Effector CD8-positive, alpha-beta T cell (primary cell): ENCODE results near the gene ATP13A1.

Experiments
- DNase-seq: peaks from one replicate; lab custom pipeline; 2025; lab: John Stamatoyannopoulos, UW

ATP13A1 gene

DNA sequence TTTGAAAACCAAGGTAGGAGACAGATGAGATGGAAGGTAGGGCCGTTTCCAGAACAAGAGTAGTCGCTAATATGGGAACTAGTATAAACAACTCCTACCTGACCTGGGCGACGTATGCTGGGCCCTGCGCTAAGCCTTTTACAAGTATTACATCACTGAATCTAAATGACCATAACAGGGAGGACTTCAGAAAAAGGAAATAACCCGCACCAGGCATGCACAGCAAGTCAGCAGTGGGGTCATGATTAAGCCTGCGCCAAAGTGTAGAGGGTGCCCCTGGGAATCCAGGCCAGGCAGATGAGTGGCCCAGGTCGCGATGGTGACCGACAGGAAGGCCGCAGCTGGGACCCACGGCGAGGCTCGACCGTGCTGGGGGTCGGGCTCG lies 613 bp downstream of the ATP13A1 start:
- DNase-seq: no peak

DNA sequence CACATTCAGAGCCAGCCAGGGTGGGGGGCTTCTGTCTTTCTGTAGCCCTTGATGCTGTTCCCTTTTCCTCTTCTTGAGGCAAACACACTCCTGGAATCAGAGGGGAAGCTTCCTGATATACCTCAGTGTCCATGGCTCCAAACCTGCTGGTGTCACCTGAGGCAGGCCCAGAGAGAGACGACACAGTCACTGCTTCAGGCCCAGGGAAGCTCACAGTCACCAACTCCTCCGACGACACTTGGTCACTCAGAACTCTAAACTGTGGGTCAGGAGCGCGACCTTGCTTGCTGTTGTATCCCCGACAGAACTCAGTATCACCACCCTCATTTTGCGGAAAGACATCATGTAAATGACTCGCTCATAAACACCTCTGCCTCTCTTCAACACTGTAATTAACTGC lies 1.1 kb downstream of the ATP13A1 start:
- no peak for DNase-seq

DNA sequence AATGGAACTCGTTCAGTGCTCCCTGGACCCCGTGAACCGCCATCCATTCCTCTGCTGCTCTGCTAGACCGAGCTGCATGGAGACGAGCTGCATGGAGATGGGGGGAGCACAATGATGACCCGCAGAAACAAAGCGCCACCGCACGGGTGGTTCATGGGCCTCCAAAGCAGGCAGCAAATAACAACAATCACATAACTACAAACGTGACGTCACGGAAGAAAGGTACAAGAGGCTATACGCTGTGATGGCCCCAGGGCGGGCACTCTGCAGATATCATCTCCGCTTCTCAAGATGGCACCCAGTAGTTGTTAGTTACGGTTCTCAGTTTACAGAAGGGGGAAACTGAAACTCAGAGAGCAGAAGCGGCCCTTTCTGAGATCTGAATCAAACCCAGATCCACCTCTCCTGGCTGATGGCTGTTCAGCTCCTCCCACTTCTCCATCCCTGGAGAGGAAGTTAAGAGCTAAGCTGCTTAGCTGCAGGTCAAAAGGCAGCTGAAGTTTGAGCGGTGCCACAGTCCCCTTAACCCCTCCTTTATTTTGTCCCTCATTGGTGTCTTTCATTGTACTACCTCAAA lies 1.7 kb downstream of the ATP13A1 start:
- DNase-seq: no peak

DNA sequence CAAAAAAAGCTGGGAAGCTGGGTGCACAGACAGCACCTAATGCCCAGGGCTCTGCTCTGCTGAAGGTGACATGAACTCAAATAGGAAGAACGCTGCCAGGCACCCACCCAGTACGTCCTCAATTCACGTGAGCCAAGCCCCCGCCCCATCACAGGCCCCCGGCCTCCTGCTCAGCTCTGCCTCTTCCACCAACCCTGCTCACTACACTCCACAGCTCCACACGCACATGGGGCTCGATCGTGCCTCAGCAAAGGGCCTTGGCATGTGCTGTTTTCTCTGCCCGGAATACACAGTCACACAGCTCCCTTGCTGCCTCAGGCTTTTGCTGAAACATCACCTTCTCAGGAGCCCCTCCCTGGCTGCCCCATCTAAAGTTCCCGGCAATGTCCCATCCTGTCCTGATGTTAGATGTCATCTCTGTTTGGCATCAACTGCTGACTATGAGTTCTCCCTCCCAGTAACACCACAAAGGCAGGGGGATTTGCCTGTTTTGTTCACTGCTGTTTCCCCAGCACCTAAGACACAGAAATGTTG lies 2.3 kb downstream of the ATP13A1 start:
- DNase-seq: no peak

DNA sequence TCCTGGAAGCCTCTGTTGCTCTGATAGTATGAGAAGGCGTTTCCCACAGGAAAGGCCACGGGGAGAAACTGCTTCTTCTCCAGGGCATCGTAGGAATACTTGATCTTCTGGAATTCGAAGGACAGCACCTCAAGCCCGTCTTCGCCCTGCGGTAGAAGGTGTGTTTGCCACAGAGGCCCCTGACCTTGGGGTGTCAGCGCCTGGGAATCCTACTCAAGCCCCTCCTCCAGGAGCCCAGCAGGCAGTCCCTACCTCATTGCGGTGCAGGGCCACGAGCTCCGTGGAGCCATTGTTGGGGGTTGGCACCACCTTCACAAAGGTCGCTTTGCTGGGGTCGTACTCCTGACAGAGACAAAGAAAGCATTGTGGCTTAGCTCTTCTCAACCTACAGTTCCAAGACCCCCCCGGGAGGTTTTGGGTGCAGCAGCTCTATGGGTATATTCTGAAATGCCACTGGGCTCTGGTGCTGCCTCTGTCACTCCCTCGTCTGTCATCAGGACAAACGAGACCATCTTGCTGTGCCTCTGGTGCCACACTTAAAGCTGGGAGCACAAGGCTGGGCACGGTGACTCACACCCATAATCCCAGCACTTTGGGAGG lies 3.7 kb downstream of the ATP13A1 start:
- no peak for DNase-seq

DNA sequence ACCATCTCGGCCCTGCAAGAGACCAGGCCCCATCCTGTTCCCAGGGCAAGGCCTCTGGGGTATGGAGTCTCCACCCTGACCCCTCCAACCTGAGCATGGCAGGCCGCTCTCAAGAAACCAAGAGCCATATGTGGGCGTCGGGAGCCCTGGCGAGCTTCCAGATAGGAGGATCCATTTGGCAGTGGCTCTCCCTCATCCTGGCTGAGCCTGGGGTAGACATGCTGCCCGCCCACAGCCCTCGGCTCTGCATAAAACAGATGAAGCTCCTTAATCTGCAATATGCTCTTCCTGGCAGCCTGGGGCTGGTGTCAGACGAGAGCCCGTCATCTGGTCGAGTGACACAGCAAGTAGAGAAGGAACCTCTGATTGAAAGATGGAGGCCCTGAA lies 6.1 kb downstream of the ATP13A1 start:
- no peak for DNase-seq

DNA sequence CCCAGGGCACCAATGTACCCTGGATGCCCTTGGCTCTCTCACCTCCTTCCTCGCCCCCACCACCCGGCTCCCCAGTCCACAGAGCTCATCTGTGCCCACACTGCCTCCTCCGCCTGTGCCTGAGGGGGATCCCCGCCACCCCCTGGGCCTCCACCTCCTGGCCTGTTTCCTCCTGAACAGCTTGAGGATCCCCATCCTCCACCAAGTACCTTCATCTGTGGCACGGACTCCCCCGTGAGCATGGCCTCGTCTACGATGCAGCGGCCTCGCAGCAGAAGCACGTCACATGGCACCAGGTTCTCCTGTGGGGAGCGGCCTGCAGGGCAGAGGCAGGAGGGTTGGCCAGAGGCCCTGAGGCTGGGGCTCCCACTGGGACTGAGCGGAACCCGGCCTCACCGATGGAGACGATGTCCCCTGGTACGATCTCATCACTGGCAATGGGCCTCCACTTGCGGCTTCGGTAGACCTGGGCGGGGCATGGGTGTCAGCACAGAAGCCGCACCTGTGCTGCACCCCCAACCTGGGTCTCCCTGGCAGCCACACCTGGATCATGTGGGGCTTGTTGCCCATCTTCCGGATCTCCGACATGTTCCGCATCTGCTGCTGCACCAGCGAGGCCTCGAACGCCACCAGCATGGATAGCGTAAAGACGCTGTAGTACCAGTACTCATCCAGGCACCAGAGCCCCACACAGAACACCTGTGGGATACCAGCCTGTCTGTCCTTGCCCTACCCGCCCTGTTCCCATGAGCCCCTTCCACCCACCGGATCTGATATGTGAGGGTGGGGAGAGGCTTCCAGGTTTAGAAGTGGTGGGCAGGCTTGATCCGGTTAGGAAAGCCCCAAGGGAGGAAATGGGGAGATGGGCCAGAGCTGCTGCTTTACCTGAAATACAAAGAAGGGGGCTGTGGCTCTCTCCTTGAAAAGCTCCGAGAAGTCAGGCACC lies 6.8 kb downstream of the ATP13A1 start:
- no peak for DNase-seq

DNA sequence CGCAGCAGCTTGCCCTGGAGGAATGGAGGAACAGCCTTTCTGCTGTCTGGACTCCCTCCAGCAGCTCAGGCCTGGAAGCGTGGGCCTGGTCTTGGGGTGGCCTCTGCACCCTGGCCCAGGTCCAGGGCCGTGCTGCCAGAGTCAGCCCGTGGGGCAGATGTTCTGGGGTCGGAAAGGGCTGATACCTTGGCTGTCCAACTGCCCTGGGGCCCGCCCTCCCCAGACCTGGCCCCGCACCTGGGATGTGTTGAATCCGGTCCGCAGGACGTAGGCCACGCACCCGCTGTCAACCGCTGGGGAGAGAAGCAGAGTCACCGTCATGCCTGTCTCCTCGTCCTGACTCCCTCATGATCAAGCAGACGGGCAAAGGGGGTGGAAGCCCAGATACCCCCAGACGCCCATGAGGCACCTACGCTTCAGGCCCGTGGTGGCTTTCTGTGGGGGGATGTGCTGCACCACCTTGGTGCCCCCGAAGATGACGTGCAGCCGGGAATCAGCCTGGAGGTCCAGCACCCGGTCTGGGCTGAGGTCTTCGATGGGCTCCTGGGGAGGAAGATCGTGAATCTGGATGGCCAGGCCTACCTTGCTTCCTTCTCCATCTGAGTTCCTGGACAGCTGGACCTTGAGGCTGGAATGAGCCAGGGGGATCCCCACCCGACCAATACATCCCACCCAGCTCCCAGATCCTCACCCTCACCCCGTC lies 7.7 kb downstream of the ATP13A1 start:
- DNase-seq: no peak

DNA sequence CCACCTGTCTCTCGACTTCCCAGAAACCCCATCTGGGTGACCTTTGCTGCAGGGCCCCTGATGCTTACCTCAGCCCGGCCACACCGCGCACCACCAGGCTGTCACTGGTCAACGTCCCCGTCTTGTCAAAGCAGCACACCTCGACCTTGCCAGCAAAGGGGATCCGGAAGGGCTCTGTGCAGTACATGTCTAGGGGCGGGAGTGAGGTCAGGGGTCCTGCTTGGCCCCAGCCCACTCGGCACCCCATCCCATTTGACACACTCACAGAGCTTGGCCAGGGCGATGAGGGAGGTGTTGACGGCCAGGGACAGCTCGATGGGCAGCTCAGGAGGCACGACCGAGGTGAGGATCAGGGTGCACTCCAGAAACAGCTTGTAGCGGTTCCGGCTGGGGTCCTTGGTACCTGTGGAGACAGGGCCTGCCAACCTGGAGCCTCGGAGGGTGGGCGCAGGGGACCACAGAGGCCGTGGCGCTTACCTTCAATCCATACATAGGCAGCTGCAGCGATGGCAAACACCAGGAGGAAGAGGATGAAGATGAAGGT lies 8.4 kb downstream of the ATP13A1 start:
- no peak for DNase-seq

DNA sequence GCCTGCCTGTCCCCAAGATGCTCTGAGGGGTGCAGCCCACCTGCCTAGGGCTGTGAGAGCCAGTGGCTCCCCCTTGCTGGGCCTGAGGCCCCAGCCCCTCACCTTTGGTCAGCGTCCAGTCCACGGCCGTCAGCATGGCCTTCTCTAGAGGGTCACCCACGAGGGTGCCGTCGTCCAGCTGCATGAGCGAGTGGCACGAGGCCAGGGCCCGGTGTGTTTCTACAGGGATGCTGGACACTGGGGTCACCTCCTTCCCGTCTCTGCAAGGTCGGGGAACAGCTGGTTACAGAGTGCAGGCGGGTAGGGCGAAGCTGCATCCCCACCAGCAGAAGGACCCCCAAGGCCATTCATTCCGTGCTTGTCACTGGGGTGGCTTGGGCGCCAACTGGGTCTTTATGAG lies 9.0 kb downstream of the ATP13A1 start:
- no peak for DNase-seq

DNA sequence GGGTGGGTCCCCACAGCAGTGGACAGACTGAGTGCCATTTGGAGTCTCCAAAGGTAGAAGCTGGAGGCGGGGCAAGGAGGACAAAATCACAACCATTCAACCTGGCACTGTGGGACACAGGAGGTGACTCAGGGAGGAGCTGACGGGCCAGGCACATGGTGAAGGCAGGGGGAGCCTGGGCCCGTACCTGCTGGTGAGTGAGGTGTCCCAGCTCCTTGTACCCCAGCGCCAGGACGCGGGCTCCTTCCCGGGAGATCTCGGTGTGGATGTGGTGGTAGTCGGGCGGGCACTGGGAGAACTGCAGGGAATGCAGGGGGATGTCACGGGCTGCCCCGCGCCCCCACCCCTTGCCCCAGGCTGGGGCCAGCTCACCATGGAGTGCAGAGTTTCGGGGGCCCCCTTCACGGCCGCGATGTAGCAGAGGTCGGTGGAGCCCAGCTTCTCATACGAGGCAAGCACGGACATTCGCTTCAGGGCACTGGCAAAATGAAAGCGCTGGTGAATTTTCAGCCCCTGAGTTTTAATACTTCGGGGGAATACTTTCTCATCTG lies 9.8 kb downstream of the ATP13A1 start:
- no peak for DNase-seq

DNA sequence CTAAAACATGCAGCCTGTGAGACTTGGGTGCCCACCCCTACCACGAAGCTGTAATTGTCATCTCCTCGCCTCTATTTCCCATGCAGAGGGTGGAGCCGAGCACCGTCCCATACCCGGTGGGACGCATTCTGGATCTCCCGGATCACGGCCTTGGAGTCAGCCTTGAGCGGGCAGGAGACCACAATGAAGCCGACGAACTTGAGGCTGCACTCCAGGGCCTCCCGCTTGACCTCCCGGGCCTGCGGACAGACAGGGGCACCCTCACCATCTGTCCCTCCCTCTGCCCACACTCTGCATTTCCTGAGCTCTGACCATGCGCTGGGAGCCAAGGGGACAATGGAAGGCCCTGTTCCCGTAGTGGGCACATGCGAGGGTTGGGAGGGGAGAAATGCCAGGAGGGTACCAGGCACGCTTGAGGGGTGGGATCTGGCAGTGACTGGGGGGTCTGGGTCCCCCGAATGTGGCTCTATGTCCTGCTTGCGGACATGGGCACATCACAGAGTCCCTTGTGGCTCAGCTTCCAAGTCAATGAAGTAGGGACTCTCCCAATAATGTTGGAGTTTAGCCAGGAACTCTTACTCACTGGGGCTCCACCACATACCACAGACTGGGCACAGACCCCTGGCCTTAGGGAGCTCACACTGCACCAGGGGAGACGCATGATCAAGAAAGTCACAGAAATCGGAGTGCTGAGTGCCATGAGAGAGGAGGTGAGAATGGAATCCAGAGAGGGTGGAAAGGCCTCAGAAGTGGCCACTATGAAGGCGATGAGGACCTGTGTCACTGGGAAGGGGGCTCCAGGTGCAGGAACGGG lies 10.8 kb downstream of the ATP13A1 start:
- no peak for DNase-seq

DNA sequence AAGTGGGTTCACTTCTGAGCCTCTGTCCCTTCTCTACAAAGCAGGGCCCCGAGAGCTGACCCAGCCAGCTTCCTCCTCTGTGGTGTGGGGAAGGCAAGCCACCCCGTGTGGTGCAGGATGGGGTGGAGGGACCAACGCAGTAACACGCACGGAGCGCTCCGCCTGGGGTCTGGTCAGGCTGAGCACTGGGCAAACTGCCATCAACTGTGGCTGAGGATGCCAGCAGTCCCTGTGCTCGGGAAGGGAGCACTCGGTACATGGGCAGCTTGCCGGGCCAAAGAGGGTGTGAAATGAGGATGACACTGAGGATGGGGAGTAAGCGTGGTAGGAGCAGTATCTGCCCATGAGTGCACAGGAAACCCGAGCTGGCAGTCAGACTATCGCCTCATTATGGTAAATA lies 12.4 kb downstream of the ATP13A1 start:
- no peak for DNase-seq

DNA sequence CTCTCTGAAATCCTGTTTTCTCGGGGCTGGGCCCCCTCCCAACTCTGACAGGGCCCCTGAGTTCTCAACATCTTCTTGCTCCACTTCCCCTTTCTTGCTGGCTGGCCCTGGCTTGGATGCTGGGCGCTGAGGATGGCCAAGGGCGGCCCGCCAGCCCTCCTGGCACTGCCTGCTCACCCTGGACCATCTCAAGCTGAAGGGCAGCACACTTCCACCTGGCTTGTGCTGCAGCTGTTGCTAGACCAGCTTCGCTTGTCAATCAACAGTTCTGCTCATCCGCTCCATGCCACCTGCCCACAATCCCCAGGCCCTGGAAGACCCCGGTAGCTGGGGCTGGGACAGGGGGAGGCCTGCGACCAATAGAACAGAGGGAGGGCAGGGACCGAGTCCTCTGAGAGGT lies 13.1 kb downstream of the ATP13A1 start:
- no peak for DNase-seq

DNA sequence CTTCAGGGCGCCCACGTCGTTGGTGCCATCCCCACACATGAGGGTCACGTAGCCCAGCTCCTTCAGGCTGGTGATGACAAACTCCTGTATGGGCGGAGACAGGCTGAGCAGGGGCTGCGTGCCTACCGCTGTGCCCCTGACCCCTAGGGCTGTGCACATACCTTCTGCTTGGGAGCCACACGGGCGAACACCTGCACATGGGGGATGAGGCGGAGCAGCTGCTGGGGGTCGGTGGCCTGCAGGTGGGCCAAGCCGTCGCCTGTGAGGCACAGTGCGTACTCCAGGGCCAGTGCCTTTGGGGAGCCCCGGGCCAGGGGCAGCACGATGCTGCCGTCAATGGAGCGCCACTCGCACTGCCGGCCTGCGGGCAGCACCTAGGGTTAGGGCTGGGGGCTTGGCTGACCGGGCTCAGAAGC lies 13.9 kb downstream of the ATP13A1 start:
- DNase-seq: no peak

DNA sequence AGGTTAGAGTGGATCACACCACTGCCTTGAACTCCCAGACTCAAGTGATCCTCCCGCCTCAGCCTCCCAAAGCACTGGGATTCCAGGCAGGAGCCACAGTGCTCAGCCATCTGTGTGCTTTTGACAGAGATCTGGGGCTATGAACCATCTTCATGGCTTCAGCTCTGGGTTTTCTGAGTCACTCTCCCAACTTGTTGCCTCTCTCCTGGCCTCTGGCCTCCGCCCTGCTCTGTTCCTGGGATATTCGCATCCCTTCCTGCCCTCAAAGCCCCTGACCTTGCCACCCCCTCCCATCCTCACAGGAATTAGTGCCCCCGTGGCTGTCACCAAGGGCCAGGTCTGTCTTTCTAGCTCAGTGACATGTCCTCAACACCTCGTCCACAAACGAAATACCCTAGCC lies 14.3 kb downstream of the ATP13A1 start:
- DNase-seq: no peak

DNA sequence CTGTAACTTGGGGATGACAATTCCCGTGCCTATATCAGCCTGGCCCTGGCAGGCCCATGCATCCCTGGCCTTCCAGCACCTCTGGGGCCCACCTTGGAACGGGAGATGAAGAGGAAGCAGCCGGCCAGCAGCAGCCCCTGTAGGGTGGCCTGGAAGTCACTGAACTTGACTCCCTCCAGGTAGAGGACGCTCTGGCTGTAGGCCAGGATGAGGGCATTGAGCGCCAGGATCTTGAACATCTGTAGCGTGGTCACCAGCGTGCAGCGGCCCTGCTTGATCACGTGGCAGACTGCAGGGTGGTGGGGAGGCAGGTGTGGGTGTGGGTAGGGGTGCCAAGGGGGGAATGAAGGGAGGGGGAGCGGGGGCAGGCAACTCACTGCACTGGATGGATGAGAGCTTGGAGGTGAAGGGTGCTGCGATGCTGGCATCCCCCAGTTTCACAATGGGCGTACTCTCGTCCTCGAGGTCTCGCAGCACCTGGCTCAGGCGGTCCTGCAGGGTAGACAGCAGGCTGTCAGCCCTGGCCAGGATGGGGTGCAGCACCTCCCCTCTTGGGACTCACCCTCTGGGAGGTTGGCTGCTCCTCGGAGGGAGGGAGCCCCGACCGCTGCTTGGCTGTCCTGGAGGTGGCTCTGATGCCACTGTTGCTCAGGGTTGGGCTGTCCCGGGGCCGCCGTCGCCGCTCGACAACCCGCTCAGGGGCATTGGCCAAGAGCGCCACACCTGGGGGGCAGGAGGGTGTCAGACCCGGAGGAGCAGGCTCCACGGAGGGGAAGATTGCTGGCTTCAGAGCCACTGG lies 16.2 kb downstream of the ATP13A1 start:
- no peak for DNase-seq

DNA sequence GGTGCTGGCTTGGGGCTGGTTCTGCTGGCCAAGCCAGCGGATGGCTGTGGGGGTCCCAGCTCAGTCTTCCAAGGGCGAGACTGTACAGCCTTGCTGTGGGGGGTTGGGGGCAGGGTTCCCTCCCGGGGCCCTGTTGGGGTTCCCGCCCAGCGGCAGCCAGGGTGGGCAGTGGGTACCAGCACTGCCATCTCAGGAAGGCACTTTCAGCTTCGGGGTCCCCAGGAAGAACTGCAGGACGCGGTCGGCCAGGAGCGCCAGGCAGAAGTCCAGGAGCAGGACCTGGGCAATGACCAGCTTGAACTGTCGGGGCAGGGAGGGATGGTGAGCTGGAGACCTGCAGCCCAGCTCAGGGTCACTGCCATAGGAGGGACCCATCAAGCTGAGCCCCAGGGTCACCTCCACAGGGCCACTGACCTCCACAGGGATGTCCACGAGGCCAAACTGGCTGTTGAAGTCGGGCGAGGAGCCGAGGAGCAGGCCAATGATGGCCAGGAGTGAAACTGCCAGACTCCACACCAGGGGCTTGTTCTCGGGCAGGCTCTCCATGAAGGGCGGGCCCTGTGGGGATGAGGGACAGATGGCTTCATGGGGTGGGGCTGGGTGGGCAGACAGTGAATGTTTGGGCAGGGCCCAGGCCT lies 18.1 kb downstream of the ATP13A1 start:
- DNase-seq: no peak

DNA sequence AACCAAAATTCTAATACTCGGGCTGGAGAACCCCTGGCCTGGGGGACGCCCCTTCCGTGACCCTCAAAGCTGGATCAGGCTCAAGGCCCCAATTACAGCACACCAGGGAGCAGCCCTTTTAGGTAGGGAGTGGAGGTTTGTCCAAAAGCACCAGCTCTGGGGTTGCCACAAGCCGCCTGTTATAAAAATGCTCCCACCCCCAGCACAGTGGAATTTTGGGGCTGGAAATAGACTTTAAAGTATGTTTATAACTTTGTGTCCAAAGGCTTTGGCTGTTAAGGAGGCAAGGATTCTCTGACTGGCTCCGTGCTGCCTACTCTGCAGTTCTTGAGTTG lies 19.5 kb downstream of the ATP13A1 start:
- DNase-seq: no peak
